Fibroblast of pulmonary artery (primary cell): ENCODE results near the gene KRTAP3-3.

Experiments used
- DNase-seq: peaks from one replicate; pipeline ENCODE4 v3.0.0-alpha.2; 2010; ENCODE audit warnings: low read depth
- H3K4me3 ChIP-seq: replicated peaks from 2 replicates; pipeline ENCODE4 v1.5.1; 2011; ENCODE audit warnings: low read depth, mild to moderate bottlenecking, control low read depth, low read length, moderate library complexity
- CTCF ChIP-seq: IDR thresholded peaks from 2 replicates; pipeline ENCODE4 v1.5.1; 2011; ENCODE audit warnings: mild to moderate bottlenecking, control low read depth, low read length, inconsistent platforms; ENCODE audit errors: missing control alignments

The KRTAP3-3 gene

GRCh38 chr17:40952154-40952553, 41.8 kb downstream of the KRTAP3-3 start:
- H3K4me3 ChIP-seq = no peak overlapping the region
- no peak for TF ChIP-seq CTCF
- DNase-seq = no peak

GRCh38 chr17:40951011-40951622, 42.8 kb downstream of the KRTAP3-3 start:
- no peak for TF ChIP-seq CTCF
- no peak for DNase-seq
- H3K4me3 ChIP-seq = no peak overlapping the region

- TF ChIP-seq CTCF = no peak
- DNase-seq = no peak
- H3K4me3 ChIP-seq = no peak overlapping the region
These were observed 43.8 kb downstream of the KRTAP3-3 start for GRCh38 chr17:40950176-40950575.

- no peak for TF ChIP-seq CTCF
- no peak overlapping the region for H3K4me3 ChIP-seq
- DNase-seq = no peak
These were observed 44.5 kb downstream of the KRTAP3-3 start for GRCh38 chr17:40949418-40949817.

- DNase-seq = no peak
- no peak for TF ChIP-seq CTCF
- H3K4me3 ChIP-seq = no peak overlapping the region
These were observed 46.0 kb downstream of the KRTAP3-3 start for GRCh38 chr17:40947929-40948328.

- DNase-seq = no peak
- H3K4me3 ChIP-seq = no peak overlapping the region
- no peak for TF ChIP-seq CTCF
These were observed 48.5 kb downstream of the KRTAP3-3 start for GRCh38 chr17:40945414-40945813.

GRCh38 chr17:40944531-40944930, 49.4 kb downstream of the KRTAP3-3 start:
- DNase-seq = no peak
- TF ChIP-seq CTCF = no peak
- H3K4me3 ChIP-seq = no peak overlapping the region
